Measurements from ENCODE around the gene TMEM50B.

Gene TMEM50B

GRCh38 chr21:33402001-33402979 lies 77.5 kb downstream of the TMEM50B start:
- no peaks in the 10 kb centered on the region for H3K9me3 Mint-ChIP-seq (ENCODE audit: low read depth)
- no peaks in the 10 kb centered on the region for H3K27me3 Mint-ChIP-seq
- peak overlapping the region; percentile 77 for H3K4me3 Mint-ChIP-seq
- H3K36me3 Mint-ChIP-seq = no peaks in the 10 kb centered on the region
- peak overlapping the region; percentile 66 for H3K27ac Mint-ChIP-seq
- H3K4me1 Mint-ChIP-seq (ENCODE audit: low read depth) = peaks cover 46% of the 10 kb centered on the region

- H3K4me1 Mint-ChIP-seq (ENCODE audit: low read depth) = peaks cover 39% of the 10 kb centered on the region
- H3K4me3 Mint-ChIP-seq = no peak overlapping the region
- H3K9me3 Mint-ChIP-seq (ENCODE audit: low read depth) = no peaks in the 10 kb centered on the region
- H3K27me3 Mint-ChIP-seq = no peaks in the 10 kb centered on the region
- H3K27ac Mint-ChIP-seq = no peak overlapping the region
- no peaks in the 10 kb centered on the region for H3K36me3 Mint-ChIP-seq
Observed at GRCh38 chr21:33401630-33401992, 78.2 kb downstream of the TMEM50B start.
